SK-N-SH (cell line): Measurements from ENCODE around the gene DOCK8. TPM values are rescaled to one million over a fixed set of nuclear protein-coding genes. Genes with fewer than 3 reads are reported as not detected.

Experiments
- CTCF ChIA-PET: fragments of 300-600, 350-600 bp; formaldehyde crosslinking; extraction: SDS; loops from one replicate; lab custom pipeline; 2021; lab: Yijun Ruan, JAX
- POLR2A ChIA-PET: fragments of 350-600 bp; sonication (Branson Sonifier 250); formaldehyde crosslinking; extraction: SDS; loops from one replicate; lab custom pipeline; 2020; ENCODE audit warnings: antibody characterized with exemption, inconsistent platforms; lab: Yijun Ruan, JAX
- DNase-seq: peaks from one replicate; pipeline ENCODE4 v3.0.0; 2012
- H2AFZ ChIP-seq: fragments of 200-600 bp; sonication (generic); 2 replicates; pipeline ENCODE4 v1.8.1; 2016; ENCODE audit warnings: antibody characterized with exemption, mild to moderate bottlenecking, low read depth
- H3F3A ChIP-seq: fragments of 200-600 bp; sonication (generic); replicated peaks from 2 replicates; pipeline ENCODE3; 2016; ENCODE audit warnings: antibody characterized with exemption, mild to moderate bottlenecking; ENCODE audit not compliant: insufficient read depth
- H3K27ac ChIP-seq, 2 experiments: fragments of 200-500 bp in 1 of 2; fragments of 200-600 bp in 1 of 2; sonication (Bioruptor generic) in 1 of 2; sonication (generic), shearing (Covaris generic) in 1 of 2; 2 replicates each; pipeline versions ENCODE4 v1.5.1 to v1.6.1; 2014 to 2016; ENCODE audit warnings: low read depth in 2 of 2, inconsistent platforms in 1 of 2, low read length in 1 of 2, mild to moderate bottlenecking in 1 of 2, mixed read lengths in 1 of 2
- H3K27me3 ChIP-seq: fragments of 200-600 bp; sonication (generic), shearing (Covaris generic); 2 replicates; pipeline ENCODE4 v1.6.1; 2016; ENCODE audit warnings: mixed run types; ENCODE audit not compliant: insufficient read depth
- H3K36me3 ChIP-seq, 2 experiments: fragments of 200-500 bp in 1 of 2; fragments of 200-600 bp in 1 of 2; sonication (Bioruptor generic) in 1 of 2; sonication (generic) in 1 of 2; replicated peaks in 1 of 2; 2 replicates each; pipeline versions ENCODE3 to v1.5.1; 2014 to 2016; ENCODE audit warnings: low read length in 1 of 2, mild to moderate bottlenecking in 1 of 2; ENCODE audit not compliant: insufficient read depth in 2 of 2, control insufficient read depth in 1 of 2
- H3K4me1 ChIP-seq, 2 experiments: fragments of 200-500 bp in 1 of 2; fragments of 200-600 bp in 1 of 2; sonication (Bioruptor generic) in 1 of 2; sonication (generic), shearing (Covaris generic) in 1 of 2; 2 replicates each; pipeline versions ENCODE4 v1.5.1 to v1.6.1; 2014 to 2016; ENCODE audit warnings: low read depth in 1 of 2, low read length in 1 of 2, mixed run types in 1 of 2; ENCODE audit not compliant: insufficient read depth in 2 of 2, control insufficient read depth in 1 of 2
- H3K4me2 ChIP-seq: fragments of 200-600 bp; sonication (generic), shearing (Covaris generic); 2 replicates; pipeline ENCODE4 v1.6.1; 2017; ENCODE audit warnings: mixed run types
- H3K4me3 ChIP-seq, 2 experiments: fragments of 200-500 bp in 1 of 2; fragments of 200-600 bp in 1 of 2; sonication (Bioruptor generic) in 1 of 2; sonication (generic), shearing (Covaris generic) in 1 of 2; 2 replicates each; pipeline versions ENCODE4 v1.5.1 to v1.8.1; 2014 to 2016; ENCODE audit warnings: low read depth in 2 of 2, inconsistent platforms in 1 of 2, low read length in 1 of 2, mild to moderate bottlenecking in 1 of 2, mixed read lengths in 1 of 2, moderate library complexity in 1 of 2
- H3K79me2 ChIP-seq: fragments of 200-600 bp; sonication (generic); 2 replicates; pipeline ENCODE4 v1.8.1; 2017; ENCODE audit warnings: mild to moderate bottlenecking; ENCODE audit not compliant: insufficient read depth
- H3K9ac ChIP-seq: fragments of 200-600 bp; sonication (generic); 2 replicates; pipeline ENCODE4 v1.6.1; 2017; ENCODE audit warnings: mixed run types
- H3K9me2 ChIP-seq: fragments of 200-600 bp; sonication (generic); 2 replicates; pipeline ENCODE4 v1.6.1; 2017; ENCODE audit warnings: mixed run types
- H3K9me3 ChIP-seq: fragments of 200-600 bp; sonication (generic); 2 replicates; pipeline ENCODE4 v1.6.1; 2017; ENCODE audit warnings: mixed run types, mild to moderate bottlenecking, moderate library complexity
- H4K20me1 ChIP-seq: fragments of 200-600 bp; sonication (generic); 2 replicates; pipeline ENCODE4 v1.6.1; 2017; ENCODE audit warnings: mild to moderate bottlenecking, mixed run types; ENCODE audit not compliant: insufficient read depth
- CHD2 ChIP-seq: fragments of 150-350 bp; IDR thresholded peaks from 2 replicates; pipeline ENCODE4 v1.6.1; 2018; ENCODE audit warnings: low read length; ENCODE audit not compliant: partially characterized antibody
- ELF1 ChIP-seq: IDR thresholded peaks from 2 replicates; pipeline ENCODE4 v1.4.0; 2012
- EP300 ChIP-seq, 2 experiments: IDR thresholded peaks; 2 replicates each; pipeline versions ENCODE4 v1.4.0 to v1.6.1; 2012; ENCODE audit warnings: borderline replicate concordance in 1 of 2, low read depth in 1 of 2, low read length in 1 of 2
- FOSL2 ChIP-seq: IDR thresholded peaks from 2 replicates; pipeline ENCODE4 v1.4.0; 2012; ENCODE audit warnings: low read depth, mild to moderate bottlenecking, moderate library complexity, borderline replicate concordance
- FOXJ3 ChIP-seq: sonication (generic); formaldehyde crosslinking; IDR thresholded peaks from 2 replicates; pipeline ENCODE4 v1.5.1; 2020; ENCODE audit warnings: mild to moderate bottlenecking, missing genetic modification reagents
- FOXM1 ChIP-seq: IDR thresholded peaks from 2 replicates; pipeline ENCODE4 v1.4.0; 2012; ENCODE audit warnings: low read depth, mild to moderate bottlenecking
- GABPA ChIP-seq: IDR thresholded peaks from 2 replicates; pipeline ENCODE4 v1.4.0; 2012; ENCODE audit warnings: low read depth, mild to moderate bottlenecking
- GATA2 ChIP-seq: sonication (generic); formaldehyde crosslinking; IDR thresholded peaks from 2 replicates; pipeline ENCODE4 v1.5.0; 2020; ENCODE audit warnings: mild to moderate bottlenecking, missing genetic modification reagents
- JUND ChIP-seq: IDR thresholded peaks from 2 replicates; pipeline ENCODE4 v1.4.0; 2012
- MEF2A ChIP-seq: IDR thresholded peaks from 2 replicates; pipeline ENCODE4 v1.4.0; 2012; ENCODE audit warnings: low read depth, borderline replicate concordance
- MXI1 ChIP-seq: IDR thresholded peaks from 2 replicates; pipeline ENCODE4 v1.6.1; 2012; ENCODE audit warnings: mild to moderate bottlenecking, low read depth, low read length, improper control_type of control experiment
- RAD21 ChIP-seq: IDR thresholded peaks from 2 replicates; pipeline ENCODE4 v1.6.1; 2012; ENCODE audit warnings: mild to moderate bottlenecking, low read length
- RXRA ChIP-seq: IDR thresholded peaks from 2 replicates; pipeline ENCODE4 v1.4.0; 2012; ENCODE audit warnings: low read depth, mild to moderate bottlenecking, borderline replicate concordance
- TCF12 ChIP-seq: IDR thresholded peaks from 2 replicates; pipeline ENCODE4 v1.4.0; 2012
- TEAD4 ChIP-seq: IDR thresholded peaks from 2 replicates; pipeline ENCODE4 v1.4.0; 2012; ENCODE audit warnings: mild to moderate bottlenecking, borderline replicate concordance; ENCODE audit not compliant: insufficient read depth
- WGBS: methylation state at CpG from one replicate; pipeline ENCODE4 v1.1.6; 2017; ENCODE audit warnings: low lambda C conversion rate; 5-methylcytosine and 5-hydroxymethylcytosine counted together
- polyA plus RNA-seq, 3 experiments: library from polyadenylated mRNA; depleted of rRNA; stranded (reverse); fragments of >200 nt; gene quantifications; 2 replicates each; pipeline ENCODE4 v1.2.3, GENCODE V29; 2012
- TF ChIP-seq, protein P1 (sequence below): IDR thresholded peaks from 2 replicates; pipeline ENCODE4; 2012
- TF ChIP-seq, protein P2 (sequence below): IDR thresholded peaks from 2 replicates; pipeline ENCODE4 v1.4.0; 2012; ENCODE audit warnings: low read depth, borderline replicate concordance
- TF ChIP-seq, protein P3 (sequence below): IDR thresholded peaks from 2 replicates; pipeline ENCODE4 v1.6.1; 2012; ENCODE audit warnings: mild to moderate bottlenecking, low read depth, low read length, moderate library complexity
- TF ChIP-seq, protein P4 (sequence below): IDR thresholded peaks from 2 replicates; pipeline ENCODE4 v1.4.0; 2012; ENCODE audit warnings: low read depth, borderline replicate concordance

DOCK8 gene
- polyA plus RNA-seq, 1 of the 3 experiments (the other 2 are of a cell fraction), result not detected

DNA sequence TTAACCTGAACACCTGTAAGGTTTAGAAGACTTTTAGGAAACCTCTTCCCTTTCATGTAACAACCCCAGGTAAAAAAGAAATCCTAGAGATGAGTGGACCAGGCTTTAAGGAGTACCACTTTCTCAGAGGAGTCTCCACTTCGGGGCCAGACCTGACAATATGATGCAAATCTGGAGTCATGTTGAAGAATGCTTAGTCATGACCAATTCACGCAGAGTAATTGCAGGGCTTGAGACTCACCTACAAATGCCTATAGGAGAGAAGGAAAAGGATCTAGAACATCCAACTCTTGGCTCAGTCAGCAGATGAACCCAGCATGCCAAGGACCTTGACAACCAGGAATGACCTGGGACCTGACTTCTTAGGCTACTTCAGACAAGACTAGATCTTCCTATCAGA, 235.4 kb downstream of the DOCK8 start:
- no peaks in the 10 kb centered on the region for H3K9me2 ChIP-seq
- WGBS, result 3% methylated on average over 2 of the region's 2 CpGs
- H4K20me1 ChIP-seq, result no peaks in the 10 kb centered on the region
- no peak overlapping the region for H3K27ac ChIP-seq
- H3K4me3 ChIP-seq, result no peak overlapping the region
- no peaks in the 10 kb centered on the region for H3K36me3 ChIP-seq
- H3K79me2 ChIP-seq, result no peaks in the 10 kb centered on the region
- H3F3A ChIP-seq, result no peaks in the 10 kb centered on the region
- H3K4me2 ChIP-seq, result no peak overlapping the region
- H3K27me3 ChIP-seq, result peaks cover 4% of the 10 kb centered on the region; the same call in 1 of the 2 replicates
- no peaks in the 10 kb centered on the region for H3K9me3 ChIP-seq
- no peak overlapping the region for H3K9ac ChIP-seq
- ChIA-PET CTCF (no interaction called here), POLR2A (no interaction called here)
- no peak for DNase-seq
- TF ChIP-seq JUND (no peak), TCF12 (no peak), ELF1 (no peak), CHD2 (no peak)
- TF ChIP-seq, protein P1, sequence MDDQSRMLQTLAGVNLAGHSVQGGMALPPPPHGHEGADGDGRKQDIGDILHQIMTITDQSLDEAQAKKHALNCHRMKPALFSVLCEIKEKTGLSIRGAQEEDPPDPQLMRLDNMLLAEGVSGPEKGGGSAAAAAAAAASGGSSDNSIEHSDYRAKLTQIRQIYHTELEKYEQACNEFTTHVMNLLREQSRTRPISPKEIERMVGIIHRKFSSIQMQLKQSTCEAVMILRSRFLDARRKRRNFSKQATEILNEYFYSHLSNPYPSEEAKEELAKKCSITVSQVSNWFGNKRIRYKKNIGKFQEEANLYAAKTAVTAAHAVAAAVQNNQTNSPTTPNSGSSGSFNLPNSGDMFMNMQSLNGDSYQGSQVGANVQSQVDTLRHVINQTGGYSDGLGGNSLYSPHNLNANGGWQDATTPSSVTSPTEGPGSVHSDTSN, result no peak
- H2AFZ ChIP-seq, result no peak overlapping the region
- no peaks in the 10 kb centered on the region for H3K4me1 ChIP-seq

DNA sequence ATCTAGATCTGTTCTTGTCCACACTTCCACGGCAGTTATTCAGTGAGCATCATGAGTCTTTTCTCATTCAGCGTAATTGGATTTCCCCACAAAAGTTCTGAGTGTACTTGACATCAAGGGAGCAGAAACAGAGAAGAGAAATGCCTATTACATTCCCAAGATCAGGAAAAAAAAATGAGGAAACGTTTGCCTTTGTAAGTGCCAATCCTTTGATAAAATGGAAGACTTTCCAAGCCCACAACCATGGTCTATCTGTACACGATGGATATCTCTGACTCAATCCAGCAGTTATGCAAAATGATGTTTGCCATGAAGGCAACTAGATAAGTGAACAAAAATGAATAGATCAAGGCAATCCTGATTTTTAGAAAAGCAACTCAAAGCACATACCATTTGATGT, 235.9 kb downstream of the DOCK8 start:
- Histone ChIP-seq H2AFZ (no peak overlapping the region), H3K9ac (no peak overlapping the region), H3K9me2 (no peaks in the 10 kb centered on the region), H3K27ac (no peak overlapping the region), H3F3A (no peaks in the 10 kb centered on the region), H3K27me3 (peaks cover 8% of the 10 kb centered on the region; the same call in 1 of the 2 replicates), H4K20me1 (no peaks in the 10 kb centered on the region), H3K36me3 (no peaks in the 10 kb centered on the region), H3K9me3 (no peaks in the 10 kb centered on the region), H3K4me3 (no peak overlapping the region), H3K79me2 (no peaks in the 10 kb centered on the region), H3K4me1 (no peaks in the 10 kb centered on the region), H3K4me2 (no peak overlapping the region)
- ChIA-PET POLR2A (no interaction called here), CTCF (no interaction called here)
- DNase-seq, result no peak
- WGBS, result 13% methylated on average over 4 of the region's 4 CpGs
- TF ChIP-seq, protein P2, sequence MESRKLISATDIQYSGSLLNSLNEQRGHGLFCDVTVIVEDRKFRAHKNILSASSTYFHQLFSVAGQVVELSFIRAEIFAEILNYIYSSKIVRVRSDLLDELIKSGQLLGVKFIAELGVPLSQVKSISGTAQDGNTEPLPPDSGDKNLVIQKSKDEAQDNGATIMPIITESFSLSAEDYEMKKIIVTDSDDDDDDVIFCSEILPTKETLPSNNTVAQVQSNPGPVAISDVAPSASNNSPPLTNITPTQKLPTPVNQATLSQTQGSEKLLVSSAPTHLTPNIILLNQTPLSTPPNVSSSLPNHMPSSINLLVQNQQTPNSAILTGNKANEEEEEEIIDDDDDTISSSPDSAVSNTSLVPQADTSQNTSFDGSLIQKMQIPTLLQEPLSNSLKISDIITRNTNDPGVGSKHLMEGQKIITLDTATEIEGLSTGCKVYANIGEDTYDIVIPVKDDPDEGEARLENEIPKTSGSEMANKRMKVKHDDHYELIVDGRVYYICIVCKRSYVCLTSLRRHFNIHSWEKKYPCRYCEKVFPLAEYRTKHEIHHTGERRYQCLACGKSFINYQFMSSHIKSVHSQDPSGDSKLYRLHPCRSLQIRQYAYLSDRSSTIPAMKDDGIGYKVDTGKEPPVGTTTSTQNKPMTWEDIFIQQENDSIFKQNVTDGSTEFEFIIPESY, result no peak
- TF ChIP-seq RAD21 (no peak), FOXM1 (no peak), FOSL2 (no peak), TEAD4 (no peak), MXI1 (no peak), GABPA (no peak), EP300 (IDR thresholded peaks at IDR 0.05; ENCODE audit: borderline replicate concordance in 1 of 2, low read depth in 1 of 2, low read length in 1 of 2) (no peak), RXRA (no peak), MEF2A (no peak), ELF1 (no peak), FOXJ3 (CRISPR knock-in tag) (no peak), GATA2 (no peak), CHD2 (no peak)
- TF ChIP-seq, protein P3, sequence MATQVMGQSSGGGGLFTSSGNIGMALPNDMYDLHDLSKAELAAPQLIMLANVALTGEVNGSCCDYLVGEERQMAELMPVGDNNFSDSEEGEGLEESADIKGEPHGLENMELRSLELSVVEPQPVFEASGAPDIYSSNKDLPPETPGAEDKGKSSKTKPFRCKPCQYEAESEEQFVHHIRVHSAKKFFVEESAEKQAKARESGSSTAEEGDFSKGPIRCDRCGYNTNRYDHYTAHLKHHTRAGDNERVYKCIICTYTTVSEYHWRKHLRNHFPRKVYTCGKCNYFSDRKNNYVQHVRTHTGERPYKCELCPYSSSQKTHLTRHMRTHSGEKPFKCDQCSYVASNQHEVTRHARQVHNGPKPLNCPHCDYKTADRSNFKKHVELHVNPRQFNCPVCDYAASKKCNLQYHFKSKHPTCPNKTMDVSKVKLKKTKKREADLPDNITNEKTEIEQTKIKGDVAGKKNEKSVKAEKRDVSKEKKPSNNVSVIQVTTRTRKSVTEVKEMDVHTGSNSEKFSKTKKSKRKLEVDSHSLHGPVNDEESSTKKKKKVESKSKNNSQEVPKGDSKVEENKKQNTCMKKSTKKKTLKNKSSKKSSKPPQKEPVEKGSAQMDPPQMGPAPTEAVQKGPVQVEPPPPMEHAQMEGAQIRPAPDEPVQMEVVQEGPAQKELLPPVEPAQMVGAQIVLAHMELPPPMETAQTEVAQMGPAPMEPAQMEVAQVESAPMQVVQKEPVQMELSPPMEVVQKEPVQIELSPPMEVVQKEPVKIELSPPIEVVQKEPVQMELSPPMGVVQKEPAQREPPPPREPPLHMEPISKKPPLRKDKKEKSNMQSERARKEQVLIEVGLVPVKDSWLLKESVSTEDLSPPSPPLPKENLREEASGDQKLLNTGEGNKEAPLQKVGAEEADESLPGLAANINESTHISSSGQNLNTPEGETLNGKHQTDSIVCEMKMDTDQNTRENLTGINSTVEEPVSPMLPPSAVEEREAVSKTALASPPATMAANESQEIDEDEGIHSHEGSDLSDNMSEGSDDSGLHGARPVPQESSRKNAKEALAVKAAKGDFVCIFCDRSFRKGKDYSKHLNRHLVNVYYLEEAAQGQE, result no peak
- TF ChIP-seq, protein P4, sequence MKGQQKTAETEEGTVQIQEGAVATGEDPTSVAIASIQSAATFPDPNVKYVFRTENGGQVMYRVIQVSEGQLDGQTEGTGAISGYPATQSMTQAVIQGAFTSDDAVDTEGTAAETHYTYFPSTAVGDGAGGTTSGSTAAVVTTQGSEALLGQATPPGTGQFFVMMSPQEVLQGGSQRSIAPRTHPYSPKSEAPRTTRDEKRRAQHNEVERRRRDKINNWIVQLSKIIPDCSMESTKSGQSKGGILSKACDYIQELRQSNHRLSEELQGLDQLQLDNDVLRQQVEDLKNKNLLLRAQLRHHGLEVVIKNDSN, result no peak
- TF ChIP-seq, protein P1, result no peak
